ENCODE results near the gene MAP3K15. TPM values are rescaled to one million over a fixed set of nuclear protein-coding genes. Genes with fewer than 3 reads are reported as not detected.

Gene MAP3K15
- total RNA-seq, 1 experiment from 2014 or later, result 3.8 TPM

DNA sequence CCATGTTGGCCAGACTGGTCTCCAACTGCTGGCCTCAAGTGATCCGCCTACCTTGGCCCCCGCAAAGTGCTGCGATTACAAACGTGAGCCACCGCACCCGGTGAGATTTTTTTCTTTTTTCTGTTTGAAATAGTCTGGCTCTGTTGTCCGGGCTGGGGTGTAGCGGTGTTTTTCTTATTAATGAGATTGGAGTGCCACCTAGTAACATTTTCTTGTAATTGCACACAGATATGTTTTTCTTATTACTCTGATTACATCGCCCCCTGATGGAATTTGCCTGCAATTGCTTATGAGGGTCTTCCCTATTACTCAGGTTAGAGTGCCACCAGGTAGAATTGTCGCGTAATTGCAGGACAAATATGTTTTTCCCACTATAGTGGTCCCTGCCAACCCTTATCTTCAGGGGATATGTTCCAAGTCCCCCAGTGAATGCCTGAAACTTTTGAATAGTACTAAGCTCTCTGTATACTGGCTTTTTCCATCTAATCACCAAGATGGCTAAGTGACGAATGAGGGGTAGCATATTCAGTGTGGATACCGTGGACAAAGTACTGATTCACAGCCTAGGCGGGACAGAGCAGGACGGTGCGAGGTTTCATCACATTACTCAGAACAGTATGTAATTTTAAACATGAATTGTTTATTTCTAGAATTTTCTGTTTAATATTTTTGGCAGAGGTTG, 180.2 kb downstream of the MAP3K15 start:
- no peaks in the 10 kb centered on the region; the same call in 1 of the 2 replicates for H3K27me3 Mint-ChIP-seq (ENCODE audit: low read depth)
- TF ChIP-seq RELA (CRISPR knock-in tag; IDR thresholded peaks at IDR 0.05; ENCODE audit: borderline replicate concordance) (no peak), TCF7 (CRISPR knock-in tag; IDR thresholded peaks at IDR 0.05; ENCODE audit: low read depth) (no peak)
- TF ChIP-seq, protein P1, sequence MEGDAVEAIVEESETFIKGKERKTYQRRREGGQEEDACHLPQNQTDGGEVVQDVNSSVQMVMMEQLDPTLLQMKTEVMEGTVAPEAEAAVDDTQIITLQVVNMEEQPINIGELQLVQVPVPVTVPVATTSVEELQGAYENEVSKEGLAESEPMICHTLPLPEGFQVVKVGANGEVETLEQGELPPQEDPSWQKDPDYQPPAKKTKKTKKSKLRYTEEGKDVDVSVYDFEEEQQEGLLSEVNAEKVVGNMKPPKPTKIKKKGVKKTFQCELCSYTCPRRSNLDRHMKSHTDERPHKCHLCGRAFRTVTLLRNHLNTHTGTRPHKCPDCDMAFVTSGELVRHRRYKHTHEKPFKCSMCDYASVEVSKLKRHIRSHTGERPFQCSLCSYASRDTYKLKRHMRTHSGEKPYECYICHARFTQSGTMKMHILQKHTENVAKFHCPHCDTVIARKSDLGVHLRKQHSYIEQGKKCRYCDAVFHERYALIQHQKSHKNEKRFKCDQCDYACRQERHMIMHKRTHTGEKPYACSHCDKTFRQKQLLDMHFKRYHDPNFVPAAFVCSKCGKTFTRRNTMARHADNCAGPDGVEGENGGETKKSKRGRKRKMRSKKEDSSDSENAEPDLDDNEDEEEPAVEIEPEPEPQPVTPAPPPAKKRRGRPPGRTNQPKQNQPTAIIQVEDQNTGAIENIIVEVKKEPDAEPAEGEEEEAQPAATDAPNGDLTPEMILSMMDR (IDR thresholded peaks at IDR 0.05), result peak; percentile 69
- TF ChIP-seq, protein P2, sequence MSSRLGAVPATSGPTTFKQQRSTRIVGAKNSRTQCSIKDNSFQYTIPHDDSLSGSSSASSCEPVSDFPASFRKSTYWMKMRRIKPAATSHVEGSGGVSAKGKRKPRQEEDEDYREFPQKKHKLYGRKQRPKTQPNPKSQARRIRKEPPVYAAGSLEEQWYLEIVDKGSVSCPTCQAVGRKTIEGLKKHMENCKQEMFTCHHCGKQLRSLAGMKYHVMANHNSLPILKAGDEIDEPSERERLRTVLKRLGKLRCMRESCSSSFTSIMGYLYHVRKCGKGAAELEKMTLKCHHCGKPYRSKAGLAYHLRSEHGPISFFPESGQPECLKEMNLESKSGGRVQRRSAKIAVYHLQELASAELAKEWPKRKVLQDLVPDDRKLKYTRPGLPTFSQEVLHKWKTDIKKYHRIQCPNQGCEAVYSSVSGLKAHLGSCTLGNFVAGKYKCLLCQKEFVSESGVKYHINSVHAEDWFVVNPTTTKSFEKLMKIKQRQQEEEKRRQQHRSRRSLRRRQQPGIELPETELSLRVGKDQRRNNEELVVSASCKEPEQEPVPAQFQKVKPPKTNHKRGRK (CRISPR knock-in tag; IDR thresholded peaks at IDR 0.05; ENCODE audit: borderline replicate concordance), result no peak
- no peak overlapping the region for H3K4me3 Mint-ChIP-seq
- peak; percentile 24 for DNase-seq (ENCODE audit: low spot score)
- POLR2A ChIA-PET, result no interaction called here
- H3K27ac Mint-ChIP-seq, result no peak overlapping the region
- peaks cover 9% of the 10 kb centered on the region for H3K4me1 Mint-ChIP-seq
- ATAC-seq, result peak; percentile 71
- H3K9me3 Mint-ChIP-seq, result peaks cover 10% of the 10 kb centered on the region
- CTCF ChIA-PET, result interaction anchor here (1.3 to 3.2 kb wide), 3 partner anchors 317 to 409 kb away, joined by 3 to 64 read pairs (median 5); partner anchors contain the start of gene PHKA2
- peaks cover 3% of the 10 kb centered on the region; the same call in 1 of the 2 replicates for H3K36me3 Mint-ChIP-seq

DNA sequence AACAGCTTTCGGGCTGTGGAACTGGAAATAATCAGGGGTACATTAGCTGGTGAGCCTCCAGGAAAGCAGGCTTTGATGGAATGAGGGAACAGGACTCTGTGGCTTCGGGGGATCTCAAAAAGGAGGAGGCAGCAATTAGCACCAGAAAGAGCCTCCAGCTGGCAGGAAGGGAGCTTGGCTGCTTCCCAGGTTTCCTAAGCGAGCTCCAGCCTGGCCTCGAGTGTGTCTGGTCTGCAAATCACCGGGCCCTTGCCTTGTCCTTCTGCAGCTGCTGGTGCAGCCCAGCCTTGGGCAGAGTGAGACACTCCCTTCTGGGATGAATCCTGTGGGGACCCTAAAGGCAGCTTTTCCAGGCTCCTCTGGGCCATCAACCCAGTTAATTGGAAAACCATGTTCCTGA, 182.3 kb downstream of the MAP3K15 start:
- Mint-ChIP-seq H3K27me3 (ENCODE audit: low read depth) (no peaks in the 10 kb centered on the region; the same call in 1 of the 2 replicates), H3K27ac (peak overlapping the region; percentile 72; the same call in 1 of the 2 replicates), H3K36me3 (peaks cover 3% of the 10 kb centered on the region; the same call in 1 of the 2 replicates), H3K4me1 (peaks cover 9% of the 10 kb centered on the region), H3K9me3 (peaks cover 10% of the 10 kb centered on the region), H3K4me3 (no peak overlapping the region)
- ChIA-PET POLR2A (no interaction called here), CTCF (interaction anchor here (0.8 to 3.2 kb wide), 14 partner anchors 10 to 405 kb away, joined by 3 to 64 read pairs (median 4); no protein-coding TSS in a partner anchor)
- peak; percentile 63 for ATAC-seq
- DNase-seq (ENCODE audit: low spot score), result peak; percentile 38
- TF ChIP-seq SOX15 (CRISPR knock-in tag; IDR thresholded peaks at IDR 0.05), result no peak

DNA sequence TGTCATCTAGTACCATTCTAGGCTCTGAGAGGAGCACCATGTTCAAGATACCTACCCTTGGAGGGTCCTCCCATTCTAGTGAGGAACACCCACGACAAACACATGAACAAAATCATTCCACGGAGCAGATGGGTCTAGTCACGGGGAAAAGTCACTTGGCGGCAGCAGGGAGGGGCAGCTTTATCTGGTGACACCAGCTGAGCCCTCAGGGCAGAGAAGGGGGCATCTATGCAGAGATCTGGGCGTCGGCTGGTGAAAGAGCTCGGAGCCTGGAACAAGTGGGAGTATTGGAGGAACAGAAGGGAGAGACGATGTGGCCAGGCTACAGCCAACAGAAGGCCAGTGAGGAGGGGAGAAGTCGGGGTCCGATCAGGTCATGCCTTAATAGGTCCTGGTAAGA, 183.5 kb downstream of the MAP3K15 start:
- peaks cover 9% of the 10 kb centered on the region for H3K4me1 Mint-ChIP-seq
- CTCF ChIA-PET, result interaction anchor here (2.1 to 3.2 kb wide), 3 partner anchors 225 to 400 kb away, joined by 8 to 64 read pairs (median 13); no protein-coding TSS in a partner anchor
- H3K4me3 Mint-ChIP-seq, result no peak overlapping the region
- H3K36me3 Mint-ChIP-seq, result peaks cover 3% of the 10 kb centered on the region; the same call in 1 of the 2 replicates
- H3K9me3 Mint-ChIP-seq, result peaks cover 10% of the 10 kb centered on the region
- POLR2A ChIA-PET, result no interaction called here
- H3K27me3 Mint-ChIP-seq (ENCODE audit: low read depth), result no peaks in the 10 kb centered on the region; the same call in 1 of the 2 replicates
- DNase-seq (ENCODE audit: low spot score), result no peak
- H3K27ac Mint-ChIP-seq, result no peak overlapping the region
- TF ChIP-seq ZNF138 (CRISPR knock-in tag; conservative IDR thresholded peaks at IDR 0.05), result no peak
- TF ChIP-seq, protein P3, sequence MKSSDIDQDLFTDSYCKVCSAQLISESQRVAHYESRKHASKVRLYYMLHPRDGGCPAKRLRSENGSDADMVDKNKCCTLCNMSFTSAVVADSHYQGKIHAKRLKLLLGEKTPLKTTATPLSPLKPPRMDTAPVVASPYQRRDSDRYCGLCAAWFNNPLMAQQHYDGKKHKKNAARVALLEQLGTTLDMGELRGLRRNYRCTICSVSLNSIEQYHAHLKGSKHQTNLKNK (CRISPR knock-in tag; IDR thresholded peaks at IDR 0.05), result no peak
- no peak for TF ChIP-seq NFYB (CRISPR knock-in tag; conservative IDR thresholded peaks at IDR 0.05; ENCODE audit: low read depth)
- TF ChIP-seq HMGA2 (CRISPR knock-in tag; IDR thresholded peaks at IDR 0.05), result no peak
- no peak for TF ChIP-seq ESRRA (CRISPR knock-in tag; IDR thresholded peaks at IDR 0.05; ENCODE audit: borderline replicate concordance)
- TF ChIP-seq, protein P4, sequence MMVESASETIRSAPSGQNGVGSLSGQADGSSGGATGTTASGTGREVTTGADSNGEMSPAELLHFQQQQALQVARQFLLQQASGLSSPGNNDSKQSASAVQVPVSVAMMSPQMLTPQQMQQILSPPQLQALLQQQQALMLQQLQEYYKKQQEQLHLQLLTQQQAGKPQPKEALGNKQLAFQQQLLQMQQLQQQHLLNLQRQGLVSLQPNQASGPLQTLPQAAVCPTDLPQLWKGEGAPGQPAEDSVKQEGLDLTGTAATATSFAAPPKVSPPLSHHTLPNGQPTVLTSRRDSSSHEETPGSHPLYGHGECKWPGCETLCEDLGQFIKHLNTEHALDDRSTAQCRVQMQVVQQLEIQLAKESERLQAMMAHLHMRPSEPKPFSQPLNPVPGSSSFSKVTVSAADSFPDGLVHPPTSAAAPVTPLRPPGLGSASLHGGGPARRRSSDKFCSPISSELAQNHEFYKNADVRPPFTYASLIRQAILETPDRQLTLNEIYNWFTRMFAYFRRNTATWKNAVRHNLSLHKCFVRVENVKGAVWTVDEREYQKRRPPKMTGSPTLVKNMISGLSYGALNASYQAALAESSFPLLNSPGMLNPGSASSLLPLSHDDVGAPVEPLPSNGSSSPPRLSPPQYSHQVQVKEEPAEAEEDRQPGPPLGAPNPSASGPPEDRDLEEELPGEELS (CRISPR knock-in tag; IDR thresholded peaks at IDR 0.05), result no peak
- TF ChIP-seq TEAD4 (CRISPR knock-in tag; IDR thresholded peaks at IDR 0.05), result no peak
- no peak for TF ChIP-seq ZNF232 (CRISPR knock-in tag; IDR thresholded peaks at IDR 0.05)
- TF ChIP-seq, protein P5, sequence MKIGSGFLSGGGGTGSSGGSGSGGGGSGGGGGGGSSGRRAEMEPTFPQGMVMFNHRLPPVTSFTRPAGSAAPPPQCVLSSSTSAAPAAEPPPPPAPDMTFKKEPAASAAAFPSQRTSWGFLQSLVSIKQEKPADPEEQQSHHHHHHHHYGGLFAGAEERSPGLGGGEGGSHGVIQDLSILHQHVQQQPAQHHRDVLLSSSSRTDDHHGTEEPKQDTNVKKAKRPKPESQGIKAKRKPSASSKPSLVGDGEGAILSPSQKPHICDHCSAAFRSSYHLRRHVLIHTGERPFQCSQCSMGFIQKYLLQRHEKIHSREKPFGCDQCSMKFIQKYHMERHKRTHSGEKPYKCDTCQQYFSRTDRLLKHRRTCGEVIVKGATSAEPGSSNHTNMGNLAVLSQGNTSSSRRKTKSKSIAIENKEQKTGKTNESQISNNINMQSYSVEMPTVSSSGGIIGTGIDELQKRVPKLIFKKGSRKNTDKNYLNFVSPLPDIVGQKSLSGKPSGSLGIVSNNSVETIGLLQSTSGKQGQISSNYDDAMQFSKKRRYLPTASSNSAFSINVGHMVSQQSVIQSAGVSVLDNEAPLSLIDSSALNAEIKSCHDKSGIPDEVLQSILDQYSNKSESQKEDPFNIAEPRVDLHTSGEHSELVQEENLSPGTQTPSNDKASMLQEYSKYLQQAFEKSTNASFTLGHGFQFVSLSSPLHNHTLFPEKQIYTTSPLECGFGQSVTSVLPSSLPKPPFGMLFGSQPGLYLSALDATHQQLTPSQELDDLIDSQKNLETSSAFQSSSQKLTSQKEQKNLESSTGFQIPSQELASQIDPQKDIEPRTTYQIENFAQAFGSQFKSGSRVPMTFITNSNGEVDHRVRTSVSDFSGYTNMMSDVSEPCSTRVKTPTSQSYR (CRISPR knock-in tag; IDR thresholded peaks at IDR 0.05), result no peak
- TF ChIP-seq, protein P6, sequence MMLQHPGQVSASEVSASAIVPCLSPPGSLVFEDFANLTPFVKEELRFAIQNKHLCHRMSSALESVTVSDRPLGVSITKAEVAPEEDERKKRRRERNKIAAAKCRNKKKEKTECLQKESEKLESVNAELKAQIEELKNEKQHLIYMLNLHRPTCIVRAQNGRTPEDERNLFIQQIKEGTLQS (CRISPR knock-in tag; conservative IDR thresholded peaks at IDR 0.05), result no peak
- TF ChIP-seq, protein P7, sequence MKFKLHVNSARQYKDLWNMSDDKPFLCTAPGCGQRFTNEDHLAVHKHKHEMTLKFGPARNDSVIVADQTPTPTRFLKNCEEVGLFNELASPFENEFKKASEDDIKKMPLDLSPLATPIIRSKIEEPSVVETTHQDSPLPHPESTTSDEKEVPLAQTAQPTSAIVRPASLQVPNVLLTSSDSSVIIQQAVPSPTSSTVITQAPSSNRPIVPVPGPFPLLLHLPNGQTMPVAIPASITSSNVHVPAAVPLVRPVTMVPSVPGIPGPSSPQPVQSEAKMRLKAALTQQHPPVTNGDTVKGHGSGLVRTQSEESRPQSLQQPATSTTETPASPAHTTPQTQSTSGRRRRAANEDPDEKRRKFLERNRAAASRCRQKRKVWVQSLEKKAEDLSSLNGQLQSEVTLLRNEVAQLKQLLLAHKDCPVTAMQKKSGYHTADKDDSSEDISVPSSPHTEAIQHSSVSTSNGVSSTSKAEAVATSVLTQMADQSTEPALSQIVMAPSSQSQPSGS (CRISPR knock-in tag; IDR thresholded peaks at IDR 0.05; ENCODE audit: borderline replicate concordance, low read depth), result no peak
- no peak for TF ChIP-seq TEAD1 (CRISPR knock-in tag; IDR thresholded peaks at IDR 0.05)
- no peak for TF ChIP-seq ZNF396 (CRISPR knock-in tag; IDR thresholded peaks at IDR 0.05; ENCODE audit: borderline replicate concordance)
- ATAC-seq, result no peak

Data from WTC11 (cell line).